H1 (cell line): Measurements from ENCODE around the gene FRY. TPM values are rescaled to one million over a fixed set of nuclear protein-coding genes. Genes with fewer than 3 reads are reported as not detected.

Source experiments
- CTCF ChIA-PET: fragments of 300-600 bp; sonication (Branson Sonifier 250); formaldehyde crosslinking; loops from one replicate; lab custom pipeline; 2021; ENCODE audit not compliant: partially characterized antibody; lab: Charles Lee
- POLR2A ChIA-PET: fragments of 300-600 bp; sonication (Branson Sonifier 250); formaldehyde crosslinking; loops from one replicate; lab custom pipeline; 2021; ENCODE audit warnings: inconsistent platforms; ENCODE audit not compliant: partially characterized antibody; lab: Charles Lee
- DNase-seq, 2 experiments: peaks; one replicate each; pipeline versions ENCODE4 v3.0.0 to v3.0.0-alpha.2; 2010 to 2022; ENCODE audit warnings: low spot score in 2 of 2, low read depth in 1 of 2, mixed read lengths in 1 of 2
- FAIRE-seq: peaks from 2 replicates; lab custom pipeline; 2011; peaks lifted over from hg19 to GRCh38; lab: Jason Lieb, UNC
- H2AFZ ChIP-seq: 2 replicates; pipeline ENCODE4 v1.8.1; 2012; ENCODE audit warnings: low read length, inconsistent platforms
- H2AK5ac ChIP-seq: 2 replicates; pipeline ENCODE4 v1.6.1; 2013; ENCODE audit warnings: low read depth, low read length
- H2BK120ac ChIP-seq: replicated peaks from 2 replicates; pipeline ENCODE3; 2013; ENCODE audit warnings: low read depth, low read length, inconsistent platforms
- H2BK12ac ChIP-seq: 2 replicates; pipeline ENCODE4 v1.6.1; 2013; ENCODE audit warnings: low read depth, low read length
- H2BK15ac ChIP-seq: 2 replicates; pipeline ENCODE4 v1.6.1; 2013; ENCODE audit warnings: low read length
- H2BK20ac ChIP-seq: 2 replicates; pipeline ENCODE4 v1.6.1; 2013; ENCODE audit warnings: low read length
- H2BK5ac ChIP-seq: 2 replicates; pipeline ENCODE4 v1.6.1; 2013; ENCODE audit warnings: low read depth, low read length
- H3K14ac ChIP-seq: 2 replicates; pipeline ENCODE4 v1.6.1; 2013; ENCODE audit warnings: inconsistent platforms; ENCODE audit not compliant: insufficient read length
- H3K18ac ChIP-seq: 2 replicates; pipeline ENCODE4 v1.6.1; 2013; ENCODE audit warnings: low read length; ENCODE audit errors: extremely low read depth
- H3K23ac ChIP-seq: 2 replicates; pipeline ENCODE4 v1.6.1; 2013; ENCODE audit warnings: inconsistent platforms; ENCODE audit not compliant: insufficient read length
- H3K23me2 ChIP-seq: 2 replicates; pipeline ENCODE4 v1.6.1; 2013; ENCODE audit warnings: low read depth, low read length
- H3K27ac ChIP-seq: 2 replicates; pipeline ENCODE4 v1.6.1; 2011; ENCODE audit warnings: low read depth, low read length, inconsistent platforms
- H3K27me3 ChIP-seq, 4 experiments: replicated peaks in 1 of 4; 1 replicate in 1 of 4; 2 replicates in 3 of 4; pipeline versions ENCODE4 v1.6.1 to v1.8.1; 2011 to 2013; ENCODE audit warnings: low read length in 3 of 4, mild to moderate bottlenecking in 3 of 4, inconsistent platforms in 2 of 4, mixed read lengths in 2 of 4, moderate library complexity in 1 of 4; ENCODE audit not compliant: control insufficient read depth in 3 of 4, insufficient read depth in 3 of 4; ENCODE audit errors: extremely low read depth in 1 of 4
- H3K36me3 ChIP-seq, 4 experiments: 2 replicates each; pipeline versions ENCODE4 v1.6.1 to v1.8.1; 2011 to 2013; ENCODE audit warnings: mild to moderate bottlenecking in 4 of 4, low read length in 3 of 4, moderate library complexity in 2 of 4, control low read depth in 1 of 4, inconsistent platforms in 1 of 4; ENCODE audit not compliant: insufficient read depth in 4 of 4, control insufficient read depth in 2 of 4
- H3K4ac ChIP-seq: replicated peaks from 2 replicates; pipeline ENCODE3; 2013; ENCODE audit warnings: low read length, low read depth, mixed read lengths, inconsistent platforms; ENCODE audit not compliant: insufficient read length
- H3K4me1 ChIP-seq, 4 experiments: replicated peaks in 1 of 4; 1 replicate in 1 of 4; 2 replicates in 3 of 4; pipeline versions ENCODE4 v1.6.1 to v1.8.1; 2011 to 2013; ENCODE audit warnings: low read length in 3 of 4, inconsistent platforms in 2 of 4, mixed read lengths in 1 of 4; ENCODE audit not compliant: insufficient read depth in 4 of 4, control insufficient read depth in 3 of 4
- H3K4me2 ChIP-seq, 2 experiments: 2 replicates each; pipeline versions ENCODE4 v1.6.1 to v1.8.1; 2011 to 2013; ENCODE audit warnings: low read depth in 2 of 2, low read length in 2 of 2, control low read depth in 1 of 2, inconsistent platforms in 1 of 2, mild to moderate bottlenecking in 1 of 2; ENCODE audit not compliant: insufficient read depth in 1 of 2
- H3K4me3 ChIP-seq, 4 experiments: fragments of 200-600, 300-600 bp in 1 of 4; sonication (generic), shearing (Covaris generic), sonication (Bioruptor Twin) in 1 of 4; 2 replicates each; pipeline versions ENCODE4 v1.5.1 to v1.8.1; 2011 to 2016; ENCODE audit warnings: low read length in 4 of 4, low read depth in 3 of 4, control low read depth in 2 of 4, inconsistent platforms in 2 of 4, mild to moderate bottlenecking in 2 of 4, mixed read lengths in 1 of 4, moderate library complexity in 1 of 4; ENCODE audit not compliant: insufficient read depth in 2 of 4; ENCODE audit errors: extremely low read depth in 1 of 4
- H3K56ac ChIP-seq: replicated peaks from 2 replicates; pipeline ENCODE3; 2013; ENCODE audit warnings: low read depth, mild to moderate bottlenecking, mixed read lengths, low read length, inconsistent platforms; ENCODE audit not compliant: insufficient read length
- H3K79me1 ChIP-seq: 2 replicates; pipeline ENCODE4 v1.6.1; 2013; ENCODE audit warnings: low read depth, low read length, control low read depth
- H3K79me2 ChIP-seq, 2 experiments: 2 replicates each; pipeline versions ENCODE4 v1.6.1 to v1.8.1; 2012 to 2013; ENCODE audit warnings: low read length in 2 of 2, mild to moderate bottlenecking in 2 of 2, inconsistent platforms in 1 of 2; ENCODE audit not compliant: insufficient read depth in 2 of 2, control insufficient read depth in 1 of 2
- H3K9ac ChIP-seq, 4 experiments: replicated peaks in 1 of 4; 1 replicate in 1 of 4; 2 replicates in 3 of 4; pipeline versions ENCODE4 v1.6.1 to v1.8.1; 2011 to 2013; ENCODE audit warnings: low read depth in 3 of 4, low read length in 3 of 4, control low read depth in 2 of 4, mild to moderate bottlenecking in 2 of 4, moderate library complexity in 2 of 4, inconsistent platforms in 1 of 4; ENCODE audit errors: extremely low read depth in 1 of 4
- H3K9me3 ChIP-seq, 2 experiments: 2 replicates each; pipeline versions ENCODE4 v1.6.1 to v1.8.1; 2012 to 2013; ENCODE audit warnings: mild to moderate bottlenecking in 2 of 2, moderate library complexity in 2 of 2, control low read depth in 1 of 2, inconsistent platforms in 1 of 2, low read depth in 1 of 2, low read length in 1 of 2, mixed read lengths in 1 of 2; ENCODE audit not compliant: insufficient read depth in 2 of 2
- H4K20me1 ChIP-seq, 2 experiments: replicated peaks in 1 of 2; 2 replicates each; pipeline versions ENCODE3 to v1.8.1; 2011 to 2013; ENCODE audit warnings: inconsistent platforms in 2 of 2, low read length in 2 of 2, mild to moderate bottlenecking in 1 of 2; ENCODE audit not compliant: insufficient read depth in 2 of 2, control insufficient read depth in 1 of 2
- H4K5ac ChIP-seq: 2 replicates; pipeline ENCODE4 v1.6.1; 2013; ENCODE audit warnings: low read length, low read depth, mixed read lengths, inconsistent platforms; ENCODE audit not compliant: insufficient read length
- H4K8ac ChIP-seq: 2 replicates; pipeline ENCODE4 v1.8.0; 2013; ENCODE audit warnings: mild to moderate bottlenecking, moderate library complexity, low read length, inconsistent platforms; ENCODE audit not compliant: insufficient read depth; ENCODE audit errors: extremely low read depth
- H4K91ac ChIP-seq: replicated peaks from 2 replicates; pipeline ENCODE3; 2013; ENCODE audit warnings: low read length, mixed read lengths, inconsistent platforms; ENCODE audit not compliant: insufficient read length
- CBX8 ChIP-seq: fragments of 300-800, 300-1000 bp; sonication (generic); IDR thresholded peaks from 2 replicates; pipeline ENCODE4 v1.7.1; 2016; ENCODE audit warnings: low read depth, low read length, borderline replicate concordance
- CTBP2 ChIP-seq: IDR thresholded peaks from 2 replicates; pipeline ENCODE4 v1.7.0; 2011; ENCODE audit warnings: borderline replicate concordance, mild to moderate bottlenecking, moderate library complexity, mixed read lengths, low read length; ENCODE audit not compliant: insufficient read depth, insufficient read length
- EGR1 ChIP-seq: IDR thresholded peaks from 2 replicates; pipeline ENCODE4 v1.6.1; 2011; ENCODE audit warnings: low read depth, low read length, borderline replicate concordance
- HDAC6 ChIP-seq: IDR thresholded peaks from one replicate; pipeline ENCODE4 v1.7.1; 2012; ENCODE audit warnings: low read depth, mild to moderate bottlenecking, inconsistent platforms, low read length, moderate library complexity
- NANOG ChIP-seq: IDR thresholded peaks from 2 replicates; pipeline ENCODE4 v1.6.1; 2011; ENCODE audit warnings: low read length, low read depth, mild to moderate bottlenecking, inconsistent platforms; ENCODE audit not compliant: insufficient read depth, poor library complexity, severe bottlenecking
- POLR2AphosphoS5 ChIP-seq: IDR thresholded peaks from 2 replicates; pipeline ENCODE4 v1.6.1; 2011; ENCODE audit warnings: low read depth, low read length
- SIX5 ChIP-seq: IDR thresholded peaks from 2 replicates; pipeline ENCODE4 v1.6.1; 2011; ENCODE audit warnings: mild to moderate bottlenecking, low read depth, low read length
- SRF ChIP-seq: IDR thresholded peaks from 2 replicates; pipeline ENCODE4 v1.6.1; 2011; ENCODE audit warnings: mild to moderate bottlenecking, low read depth, low read length, moderate library complexity
- SUZ12 ChIP-seq: fragments of 200-600 bp; sonication (generic); IDR thresholded peaks from 2 replicates; pipeline ENCODE4 v1.6.1; 2012; ENCODE audit warnings: mild to moderate bottlenecking, inconsistent platforms, low read length, moderate library complexity, mixed read lengths
- TBP ChIP-seq: IDR thresholded peaks from 2 replicates; pipeline ENCODE4 v1.6.1; 2011; ENCODE audit warnings: low read depth, low read length, improper control_type of control experiment
- WGBS, 2 experiments: shearing (Covaris generic) in 1 of 2; methylation state at CpG; one replicate each; pipeline versions ENCODE4 v1.1.6 to v1.1.7; 2013 to 2015; ENCODE audit warnings: low lambda C conversion rate in 2 of 2, mixed read lengths in 2 of 2, inconsistent platforms in 1 of 2, low coverage in 1 of 2, missing lambda C conversion rate in 1 of 2; ENCODE audit not compliant: insufficient replicate concordance in 2 of 2, insufficient coverage in 1 of 2, insufficient read length in 1 of 2; ENCODE audit errors: extremely low coverage in 1 of 2, missing lambda C conversion rate in 1 of 2; 5-methylcytosine and 5-hydroxymethylcytosine counted together
- polyA plus RNA-seq, 7 experiments: library from polyadenylated mRNA; depleted of rRNA in 3 of 7; stranded (reverse) in 5 of 7; unstranded in 2 of 7; fragments of >200 nt in 5 of 7; fragments of 200-250 nt in 2 of 7; gene quantifications; 1 replicate in 5 of 7; 2 replicates in 1 of 7; 4 replicates in 1 of 7; pipeline versions ENCODE4 v1.2.1 to v1.2.3, GENCODE V29; 2011 to 2013; ENCODE audit warnings: missing spikeins in 2 of 7, mixed read lengths in 2 of 7
- total RNA-seq: library from RNA; stranded (reverse); fragmentation: NEBNext Ultra II Directional; extraction: Animal tissue kit (Norgen Biotek cat#: 25700); gene quantifications from 2 replicates; pipeline ENCODE4 v1.2.1, GENCODE V29; 2021
- TF ChIP-seq, protein P1 (sequence below): IDR thresholded peaks from 2 replicates; pipeline ENCODE4 v1.6.1; 2011; ENCODE audit warnings: low read depth, mild to moderate bottlenecking, low read length; ENCODE audit not compliant: insufficient read depth

The FRY gene
- total and polyA plus RNA-seq, 2 of the 8 experiments (the other 6 are each of a cell fraction or from before 2014, with no cell fraction given) = 4.3 to 9.2 TPM

DNA sequence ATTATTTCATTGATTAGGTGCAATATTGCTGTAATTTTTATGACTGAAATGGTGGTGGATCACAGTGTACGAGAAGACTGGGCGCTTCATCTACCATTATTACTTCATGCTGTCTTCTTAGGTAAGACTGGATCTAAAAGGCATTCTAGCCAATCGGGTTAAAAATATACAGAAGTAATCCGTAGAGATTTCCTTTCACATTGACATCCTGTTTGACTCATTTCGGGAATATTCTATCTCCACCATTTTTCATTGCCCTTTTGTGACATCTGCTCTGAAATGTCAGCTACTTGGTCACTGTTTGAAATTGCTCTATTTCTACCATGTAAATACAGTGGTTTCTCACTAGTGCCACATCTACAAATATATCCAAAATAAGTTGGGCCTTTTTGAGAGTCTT is 193.3 kb downstream of the FRY start:
- TF ChIP-seq SRF (no peak), CTBP2 (no peak), CBX8 (no peak), TBP (no peak), SUZ12 (no peak), NANOG (no peak), HDAC6 (no peak), POLR2AphosphoS5 (no peak), EGR1 (no peak), SIX5 (no peak)
- TF ChIP-seq, protein P1, sequence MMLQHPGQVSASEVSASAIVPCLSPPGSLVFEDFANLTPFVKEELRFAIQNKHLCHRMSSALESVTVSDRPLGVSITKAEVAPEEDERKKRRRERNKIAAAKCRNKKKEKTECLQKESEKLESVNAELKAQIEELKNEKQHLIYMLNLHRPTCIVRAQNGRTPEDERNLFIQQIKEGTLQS = no peak
- no peak for DNase-seq
- Histone ChIP-seq H3K4me3 (no peak overlapping the region), H3K27ac (no peak overlapping the region), H3K4ac (no peak overlapping the region), H3K56ac (no peak overlapping the region), H2BK15ac (no peak overlapping the region), H2BK120ac (no peak overlapping the region), H2BK5ac (no peak overlapping the region), H3K36me3 (peaks cover 0 to 10% (median 3%) of the 10 kb centered on the region in 4 experiments; a peak in 3 of 8 replicates), H3K9me3 (no peaks in the 10 kb centered on the region), H4K91ac (no peak overlapping the region), H2BK20ac (no peak overlapping the region), H3K23me2 (no peaks in the 10 kb centered on the region), H3K27me3 (no peaks in the 10 kb centered on the region), H4K8ac (no peak overlapping the region), H2AK5ac (no peak overlapping the region), H3K4me2 (no peak overlapping the region), H3K4me1 (peaks cover 0 to 3% (median 0%) of the 10 kb centered on the region in 4 experiments; a peak in 1 of 7 replicates), H3K79me1 (no peaks in the 10 kb centered on the region), H3K18ac (no peak overlapping the region), H3K79me2 (no peaks in the 10 kb centered on the region), H2AFZ (no peak overlapping the region), H3K14ac (no peak overlapping the region), H3K9ac (no peak overlapping the region), H2BK12ac (no peak overlapping the region), H4K5ac (no peak overlapping the region), H4K20me1 (no peaks in the 10 kb centered on the region), H3K23ac (no peak overlapping the region)
- WGBS, 2 experiments = 91% methylated on average over 5 of the region's 5 CpGs; no CpG with 5 or more reads in 1 of the 2 experiments
- POLR2A ChIA-PET = no interaction called here
- CTCF ChIA-PET = interaction anchor here (0.6 to 1.9 kb wide), 7 partner anchors 10 to 315 kb away, joined by 3 to 5 read pairs (median 3); no protein-coding TSS in a partner anchor
- no peak for FAIRE-seq
